SK-N-SH treated with all-trans-retinoic acid at 6 μM for 48 hours (cell line): ENCODE data around the gene IGDCC3.

Experiments used
- ATAC-seq: fragments of 200-7000 bp; cut with Tn5 transposase; 3 replicates; pipeline ENCODE4 v1.9.1; 2020; ENCODE audit warnings: mild to moderate bottlenecking, moderate library complexity
- ARNTL ChIP-seq: fragments of 450-650 bp; formaldehyde crosslinking; IDR thresholded peaks from 2 replicates; pipeline ENCODE4 v1.5.0; 2020; ENCODE audit warnings: low read depth, mild to moderate bottlenecking, moderate library complexity, borderline replicate concordance
- BACH2 ChIP-seq: fragments of 250-450 bp; sonication (Bioruptor Pico); IDR thresholded peaks from 2 replicates; pipeline ENCODE4 v1.9.0; 2021; ENCODE audit warnings: mild to moderate bottlenecking, borderline replicate concordance
- CREB5 ChIP-seq: fragments of 250-450 bp; sonication (Bioruptor Pico); IDR thresholded peaks from 2 replicates; pipeline ENCODE4 v1.5.1; 2020; ENCODE audit warnings: low read depth, mild to moderate bottlenecking, moderate library complexity
- CSDC2 ChIP-seq: fragments of 250-450 bp; sonication (Bioruptor Pico); IDR thresholded peaks from 2 replicates; pipeline ENCODE4 v1.5.0; 2020; ENCODE audit warnings: mild to moderate bottlenecking, moderate library complexity
- CSRNP3 ChIP-seq: fragments of 250-450 bp; sonication (Bioruptor Pico); IDR thresholded peaks from 2 replicates; pipeline ENCODE4 v1.5.1; 2021; ENCODE audit warnings: mild to moderate bottlenecking, moderate library complexity
- GLIS3 ChIP-seq: fragments of 250-450 bp; sonication (Bioruptor Pico); IDR thresholded peaks from 2 replicates; pipeline ENCODE4 v1.5.0; 2020; ENCODE audit warnings: mild to moderate bottlenecking, moderate library complexity
- ISL1 ChIP-seq: fragments of 250-450 bp; sonication (Bioruptor Pico); IDR thresholded peaks from 2 replicates; pipeline ENCODE4 v2.1.2; 2022; ENCODE audit warnings: mild to moderate bottlenecking, moderate library complexity
- OSR1 ChIP-seq: fragments of 250-450 bp; sonication (Bioruptor Pico); IDR thresholded peaks from 2 replicates; pipeline ENCODE4 v1.8.0; 2022; ENCODE audit warnings: moderate library complexity, mild to moderate bottlenecking, inconsistent platforms
- PATZ1 ChIP-seq: fragments of 250-450 bp; sonication (Bioruptor Pico); IDR thresholded peaks from 2 replicates; pipeline ENCODE4 v1.8.0; 2020; ENCODE audit warnings: mild to moderate bottlenecking, moderate library complexity, borderline replicate concordance
- POU6F1 ChIP-seq: fragments of 250-450 bp; sonication (Bioruptor Pico); IDR thresholded peaks from 2 replicates; pipeline ENCODE4 v1.8.0; 2021; ENCODE audit warnings: low read depth, mild to moderate bottlenecking, moderate library complexity, borderline replicate concordance
- PPARA ChIP-seq: fragments of 250-450 bp; sonication (Bioruptor Pico); IDR thresholded peaks from 2 replicates; pipeline ENCODE4 v1.5.0; 2020; ENCODE audit warnings: mild to moderate bottlenecking, borderline replicate concordance
- RARB ChIP-seq: fragments of 250-450 bp; sonication (Bioruptor Pico); IDR thresholded peaks from 2 replicates; pipeline ENCODE4 v1.8.0; 2021; ENCODE audit warnings: mild to moderate bottlenecking, moderate library complexity
- TCF4 ChIP-seq: fragments of 250-450 bp; sonication (Bioruptor Pico); IDR thresholded peaks from 2 replicates; pipeline ENCODE4 v1.8.0; 2021; ENCODE audit warnings: mild to moderate bottlenecking, moderate library complexity, borderline replicate concordance
- TOX ChIP-seq: fragments of 250-450 bp; sonication (Bioruptor Pico); IDR thresholded peaks from 2 replicates; pipeline ENCODE4 v1.8.0; 2021; ENCODE audit warnings: mild to moderate bottlenecking, moderate library complexity, borderline replicate concordance
- TSHZ2 ChIP-seq: fragments of 250-450 bp; sonication (Bioruptor Pico); IDR thresholded peaks from 2 replicates; pipeline ENCODE4 v1.5.0; 2020; ENCODE audit warnings: mild to moderate bottlenecking, moderate library complexity
- ZC3H10 ChIP-seq: fragments of 250-450 bp; sonication (Bioruptor Pico); IDR thresholded peaks from 2 replicates; pipeline ENCODE4 v1.5.1; 2021; ENCODE audit warnings: mild to moderate bottlenecking, moderate library complexity
- ZFP3 ChIP-seq: fragments of 250-450 bp; sonication (Bioruptor Pico); IDR thresholded peaks from 2 replicates; pipeline ENCODE4 v1.5.0; 2020; ENCODE audit warnings: mild to moderate bottlenecking, moderate library complexity
- ZFP30 ChIP-seq: fragments of 450-650 bp; formaldehyde crosslinking; IDR thresholded peaks from 2 replicates; pipeline ENCODE4 v1.5.0; 2022; ENCODE audit warnings: mild to moderate bottlenecking, moderate library complexity
- ZNF565 ChIP-seq: fragments of 450-650 bp; formaldehyde crosslinking; conservative IDR thresholded peaks from 2 replicates; pipeline ENCODE4 v1.5.0; 2020; ENCODE audit warnings: low read depth, mild to moderate bottlenecking, moderate library complexity
- ZNF70 ChIP-seq: fragments of 450-650 bp; formaldehyde crosslinking; IDR thresholded peaks from 2 replicates; pipeline ENCODE4 v1.5.0; 2020; ENCODE audit warnings: mild to moderate bottlenecking, moderate library complexity
- ZNF8 ChIP-seq: fragments of 450-650 bp; formaldehyde crosslinking; IDR thresholded peaks from 2 replicates; pipeline ENCODE4 v1.5.0; 2020; ENCODE audit warnings: mild to moderate bottlenecking, moderate library complexity

IGDCC3 gene

GRCh38 chr15:65342493-65342892 is 35.3 kb downstream of the IGDCC3 start:
- TF ChIP-seq GLIS3 (CRISPR knock-in tag) (no peak), ISL1 (no peak), RARB (CRISPR knock-in tag) (no peak)
- ATAC-seq = no peak

- TF ChIP-seq BACH2 (CRISPR knock-in tag) = no peak
- no peak for TF ChIP-seq RARB (CRISPR knock-in tag)
- TF ChIP-seq ZNF8 (CRISPR knock-in tag) = no peak
- no peak for TF ChIP-seq CSRNP3 (CRISPR knock-in tag)
- TF ChIP-seq ARNTL (CRISPR knock-in tag) = no peak
- TF ChIP-seq PPARA (CRISPR knock-in tag) = no peak
- no peak for TF ChIP-seq ZNF565 (CRISPR knock-in tag)
- no peak for TF ChIP-seq GLIS3 (CRISPR knock-in tag)
- no peak for TF ChIP-seq CSDC2 (CRISPR knock-in tag)
- TF ChIP-seq CREB5 (CRISPR knock-in tag) = no peak
- no peak for TF ChIP-seq ZFP30 (CRISPR knock-in tag)
- no peak for TF ChIP-seq TOX (CRISPR knock-in tag)
- TF ChIP-seq TCF4 = no peak
- no peak for TF ChIP-seq ZFP3 (CRISPR knock-in tag)
- no peak for TF ChIP-seq PATZ1 (CRISPR knock-in tag)
- no peak for TF ChIP-seq OSR1 (CRISPR knock-in tag)
- no peak for TF ChIP-seq ZC3H10 (CRISPR knock-in tag)
- TF ChIP-seq TSHZ2 = no peak
- no peak for ATAC-seq
Observed at GRCh38 chr15:65339920-65340319, 37.9 kb downstream of the IGDCC3 start.

GRCh38 chr15:65339416-65339815 is 38.4 kb downstream of the IGDCC3 start:
- no peak for ATAC-seq

GRCh38 chr15:65338823-65339222 is 39.0 kb downstream of the IGDCC3 start:
- no peak for TF ChIP-seq PPARA (CRISPR knock-in tag)
- TF ChIP-seq CREB5 (CRISPR knock-in tag) = no peak
- no peak for TF ChIP-seq ZC3H10 (CRISPR knock-in tag)
- no peak for TF ChIP-seq GLIS3 (CRISPR knock-in tag)
- no peak for TF ChIP-seq TCF4
- TF ChIP-seq ZNF70 (CRISPR knock-in tag) = no peak
- TF ChIP-seq RARB (CRISPR knock-in tag) = no peak
- no peak for TF ChIP-seq TOX (CRISPR knock-in tag)
- TF ChIP-seq ZNF8 (CRISPR knock-in tag) = no peak
- TF ChIP-seq POU6F1 = no peak
- no peak for ATAC-seq

More at GRCh38 chr15:65339416-65339815, 38.4 kb downstream of the IGDCC3 start:
- no peak for TF ChIP-seq RARB (CRISPR knock-in tag)
